GM21825 (cell line): Measurements from ENCODE around the gene LUZP1.

Experiments used
- ATAC-seq: cut with Tn5 transposase; IDR thresholded peaks from one replicate; pipeline ENCODE4 v1.9.1; 2021; ENCODE audit warnings: mild to moderate bottlenecking, moderate library complexity; ENCODE audit not compliant: unreplicated experiment

LUZP1 gene

GRCh38 chr1:23035823-23036452 is 132.7 kb downstream of the LUZP1 start:
- no peak for ATAC-seq
